Measurements from ENCODE around the gene ATG12. TPM values are rescaled to one million over a fixed set of nuclear protein-coding genes. Genes with fewer than 3 reads are reported as not detected.
"Not testable (repeated sequence)": the region's sequence is repeated elsewhere in the genome, so short reads cannot be mapped to it uniquely, and the experiment has no call there.

Gene ATG12
- total RNA-seq: 10 to 100 TPM; 44.5 to 48.2 TPM

DNA sequence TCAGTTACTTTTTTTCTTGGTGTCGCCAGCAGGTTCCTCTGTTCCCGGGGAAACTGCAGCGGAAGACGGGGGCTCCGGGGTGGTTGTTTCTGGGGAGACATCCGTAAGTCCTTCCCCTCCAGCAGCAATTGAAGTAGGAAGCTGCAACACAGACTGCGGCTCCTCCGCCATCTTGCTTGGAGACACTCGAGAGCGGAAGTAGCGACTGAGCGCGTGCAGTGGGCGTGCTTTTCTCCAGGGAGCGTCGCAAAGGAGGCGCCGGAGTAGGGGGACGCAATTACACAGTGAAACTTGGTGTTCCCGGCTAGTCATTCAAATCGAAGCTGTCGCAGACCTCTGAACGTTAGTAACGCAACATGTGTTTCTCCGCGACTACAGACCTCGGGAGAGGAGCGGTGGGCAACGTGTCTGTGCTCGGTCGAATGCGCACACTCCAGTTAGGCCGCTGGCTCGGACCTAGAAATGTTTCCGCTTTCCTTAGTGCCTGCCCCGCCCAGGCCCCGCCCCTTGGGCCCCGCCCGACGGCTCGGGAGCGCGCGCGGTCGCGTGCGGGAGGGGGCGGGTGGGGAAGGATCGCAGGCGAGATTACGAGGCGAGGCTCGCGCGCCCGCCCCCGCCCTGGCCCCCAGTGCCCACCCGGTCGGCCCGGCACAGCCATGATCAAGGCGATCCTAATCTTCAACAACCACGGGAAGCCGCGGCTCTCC lies at the start of gene ATG12, which contains the start of gene AP3S1:
Gene ATG12, minus strand, starts transcription at position 184 of the 707 bp plus-strand sequence. Its CDS starts 13 bp downstream, at position 171.
Gene AP3S1, plus strand, starts transcription at position 554 of the 707 bp plus-strand sequence. Its CDS starts 103 bp downstream, at position 657.
- H3K4me3 Mint-ChIP-seq: peak within 1 kb of the TSS; percentile 99
- H3K27ac Mint-ChIP-seq: peak within 1 kb of the TSS; percentile 100
- CTCF ChIA-PET: interaction anchor here (0.6 to 1.9 kb wide), 3 partner anchors 195 to 741 kb away, joined by 3 to 6 read pairs (median 3); no protein-coding TSS in a partner anchor
- no peaks in the 10 kb centered on the region for H3K27me3 Mint-ChIP-seq
- H3K9me3 Mint-ChIP-seq: no peaks in the 10 kb centered on the region
- peaks cover 55% of the 10 kb centered on the region for H3K4me1 Mint-ChIP-seq
- POLR2A ChIA-PET: no interaction called here
- DNase-seq: peak; percentile 93
- H3K36me3 Mint-ChIP-seq (ENCODE audit: low read depth): peaks cover 23% of the 10 kb centered on the region

DNA sequence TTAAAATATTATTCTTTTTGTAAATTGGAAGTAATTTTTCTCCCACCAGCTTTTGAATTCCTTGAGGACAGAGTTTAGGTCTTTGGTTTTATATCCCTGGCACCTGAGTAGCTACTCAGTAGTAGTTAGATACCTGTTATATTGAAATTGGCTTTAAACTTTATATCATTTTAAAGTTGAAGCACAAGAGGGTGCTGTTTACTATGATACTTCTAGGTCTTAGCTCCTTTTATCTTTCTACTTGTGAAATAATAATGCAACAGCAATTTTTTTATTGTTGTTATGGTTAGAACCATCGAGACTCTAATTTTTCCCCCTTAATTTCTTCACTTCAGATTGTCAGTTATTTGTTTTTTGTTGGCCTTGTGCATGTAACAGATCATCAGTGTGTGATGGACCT lies 46.7 kb upstream of the ATG12 start:
- no peak for DNase-seq
- POLR2A ChIA-PET: no interaction called here
- Mint-ChIP-seq H3K4me1 (no peaks in the 10 kb centered on the region), H3K27ac (no peak overlapping the region), H3K27me3 (no peaks in the 10 kb centered on the region), H3K9me3 (no peaks in the 10 kb centered on the region), H3K36me3 (ENCODE audit: low read depth) (peaks cover 6% of the 10 kb centered on the region), H3K4me3 (no peak overlapping the region)
- CTCF ChIA-PET: no interaction called here

DNA sequence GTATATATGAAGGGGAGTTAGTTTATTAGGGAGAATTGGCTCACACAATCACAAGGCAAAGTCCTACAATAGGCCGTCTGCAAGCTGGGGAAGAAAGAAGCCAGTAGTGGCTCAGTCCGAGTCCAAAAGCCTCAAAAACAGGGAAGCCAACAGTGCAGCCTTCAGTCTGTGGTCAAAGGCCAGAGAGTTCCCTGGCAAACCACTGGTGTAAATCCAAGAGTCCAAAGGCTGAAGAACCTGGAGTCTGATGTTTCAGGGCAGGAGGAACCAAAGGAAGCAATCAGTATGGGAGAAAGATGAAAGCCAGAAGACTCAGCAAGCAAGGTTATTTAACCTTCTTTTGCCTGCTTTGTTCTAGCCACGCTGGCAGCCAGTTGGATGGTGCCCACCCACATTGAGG lies 43.8 kb upstream of the ATG12 start:
- H3K27me3 Mint-ChIP-seq, H3K27ac Mint-ChIP-seq, H3K4me1 Mint-ChIP-seq, POLR2A ChIA-PET, H3K4me3 Mint-ChIP-seq, CTCF ChIA-PET, DNase-seq, H3K9me3 Mint-ChIP-seq: not testable (repeated sequence)
- H3K36me3 Mint-ChIP-seq (ENCODE audit: low read depth): peaks cover 15% of the 10 kb centered on the region

DNA sequence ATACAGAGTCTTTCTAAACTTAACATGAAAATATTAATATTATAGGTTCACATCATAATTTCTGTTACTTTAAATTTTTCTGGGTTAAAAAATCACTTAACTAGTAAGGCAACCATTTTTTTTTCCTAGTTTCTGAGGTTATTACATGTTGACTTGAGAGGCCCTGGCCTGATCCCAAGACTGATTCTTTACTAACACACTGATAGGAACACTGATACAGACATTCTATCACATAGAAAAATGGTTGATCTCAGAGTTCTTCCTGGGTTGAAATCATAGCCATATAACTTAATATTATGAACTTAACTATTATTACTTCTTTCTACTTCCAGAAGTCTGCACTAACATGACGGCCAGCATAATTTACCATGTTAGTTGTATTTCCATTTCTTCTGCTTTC lies 43.3 kb upstream of the ATG12 start:
- ChIA-PET CTCF (no interaction called here), POLR2A (no interaction called here)
- peaks cover 19% of the 10 kb centered on the region for H3K36me3 Mint-ChIP-seq (ENCODE audit: low read depth)
- no peaks in the 10 kb centered on the region for H3K27me3 Mint-ChIP-seq
- H3K4me3 Mint-ChIP-seq: no peak overlapping the region
- DNase-seq: no peak
- H3K9me3 Mint-ChIP-seq: peaks cover 2% of the 10 kb centered on the region
- no peak overlapping the region for H3K27ac Mint-ChIP-seq
- H3K4me1 Mint-ChIP-seq: no peaks in the 10 kb centered on the region

DNA sequence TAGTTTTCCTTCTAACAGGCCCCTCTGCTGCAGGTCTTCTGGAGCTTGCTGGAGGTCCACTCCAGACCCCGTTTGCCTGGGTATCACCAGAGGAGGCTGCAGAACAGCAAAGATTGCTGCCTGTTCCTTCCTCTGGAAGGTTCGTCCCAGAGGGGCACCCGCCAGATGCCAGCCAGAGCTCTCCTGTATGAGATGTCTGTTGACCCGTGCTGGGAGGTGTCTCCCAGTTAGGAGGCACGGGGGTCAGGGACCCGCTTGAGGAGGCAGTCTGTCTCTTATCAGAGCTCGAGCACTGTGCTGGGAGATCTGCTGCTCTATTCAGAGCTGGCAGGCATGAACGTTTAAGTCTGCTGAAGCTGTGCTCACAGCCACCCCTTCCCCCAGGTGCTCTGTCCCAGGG lies 41.1 kb upstream of the ATG12 start:
- H3K27ac Mint-ChIP-seq, CTCF ChIA-PET, POLR2A ChIA-PET, DNase-seq, H3K4me1 Mint-ChIP-seq, H3K9me3 Mint-ChIP-seq, H3K27me3 Mint-ChIP-seq, H3K4me3 Mint-ChIP-seq: not testable (repeated sequence)
- peaks cover 31% of the 10 kb centered on the region for H3K36me3 Mint-ChIP-seq (ENCODE audit: low read depth)

DNA sequence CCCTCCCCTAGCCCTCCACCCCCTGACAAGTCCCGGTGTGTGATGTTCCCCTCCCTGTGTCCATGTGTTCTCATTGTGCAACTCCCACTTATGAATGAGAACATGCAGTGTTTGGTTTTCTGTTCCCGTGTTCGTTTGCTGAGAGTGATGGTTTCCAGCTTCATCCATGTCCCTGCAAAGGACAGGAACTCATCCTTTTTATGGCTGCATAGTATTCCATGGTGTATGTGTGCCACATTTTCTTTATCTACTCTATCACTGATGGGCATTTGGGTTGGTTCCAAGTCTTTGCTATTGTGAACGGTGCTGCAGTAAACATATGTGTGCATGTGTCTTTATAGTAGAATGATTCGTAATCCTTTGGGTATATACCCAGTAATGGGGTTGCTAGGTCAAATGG lies 36.0 kb upstream of the ATG12 start:
- H3K4me1 Mint-ChIP-seq, H3K27me3 Mint-ChIP-seq, POLR2A ChIA-PET, DNase-seq, H3K9me3 Mint-ChIP-seq, H3K27ac Mint-ChIP-seq, H3K4me3 Mint-ChIP-seq, CTCF ChIA-PET: not testable (repeated sequence)
- peaks cover 31% of the 10 kb centered on the region for H3K36me3 Mint-ChIP-seq (ENCODE audit: low read depth)

DNA sequence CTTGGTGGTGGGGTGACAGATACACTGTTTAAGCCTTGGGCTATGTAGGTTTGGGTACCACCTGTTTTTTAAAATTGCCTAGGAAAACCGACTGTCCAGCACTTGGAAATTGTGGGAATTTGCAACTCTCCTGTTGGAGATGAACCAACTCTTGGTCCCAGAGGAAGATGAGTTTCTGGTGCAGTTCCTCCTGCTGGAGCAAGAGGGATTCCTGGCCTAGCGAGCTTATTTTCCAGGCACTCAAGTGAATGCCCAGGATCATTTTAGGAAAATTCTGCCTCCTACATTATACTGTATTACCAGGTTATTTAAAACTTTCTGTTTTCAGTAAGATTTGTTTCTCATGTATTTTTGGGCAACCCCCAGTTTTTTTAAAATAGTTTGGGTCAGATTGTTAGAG lies 34.1 kb upstream of the ATG12 start:
- peaks cover 35% of the 10 kb centered on the region for H3K36me3 Mint-ChIP-seq (ENCODE audit: low read depth)
- H3K9me3 Mint-ChIP-seq: peaks cover 3% of the 10 kb centered on the region
- CTCF ChIA-PET: no interaction called here
- H3K27me3 Mint-ChIP-seq: no peaks in the 10 kb centered on the region
- no peak overlapping the region for H3K27ac Mint-ChIP-seq
- POLR2A ChIA-PET: no interaction called here
- no peak overlapping the region for H3K4me3 Mint-ChIP-seq
- H3K4me1 Mint-ChIP-seq: no peaks in the 10 kb centered on the region
- DNase-seq: no peak

DNA sequence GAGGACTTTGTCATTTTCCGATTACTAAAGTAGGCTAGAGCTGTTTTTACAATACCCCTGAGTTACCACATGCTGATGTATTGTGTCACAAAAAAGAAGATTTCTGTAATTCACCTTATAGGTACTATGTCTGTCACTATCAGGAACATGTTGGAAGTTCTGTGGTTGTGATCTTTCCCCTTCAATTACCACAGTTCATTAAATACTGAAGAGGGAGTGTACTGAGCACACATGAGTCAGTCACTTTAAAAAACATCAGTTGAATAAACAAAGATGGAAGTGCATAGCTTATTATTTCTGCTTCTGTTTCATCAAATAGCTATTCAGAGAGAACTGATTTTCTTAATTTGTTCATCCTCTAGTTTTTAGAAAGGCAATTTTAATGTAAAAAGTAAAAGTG lies 32.0 kb upstream of the ATG12 start:
- H3K27ac Mint-ChIP-seq: no peak overlapping the region
- H3K4me3 Mint-ChIP-seq: no peak overlapping the region
- H3K27me3 Mint-ChIP-seq: no peaks in the 10 kb centered on the region
- no peak for DNase-seq
- no peaks in the 10 kb centered on the region for H3K9me3 Mint-ChIP-seq
- POLR2A ChIA-PET: no interaction called here
- peaks cover 27% of the 10 kb centered on the region for H3K36me3 Mint-ChIP-seq (ENCODE audit: low read depth)
- CTCF ChIA-PET: no interaction called here
- no peaks in the 10 kb centered on the region for H3K4me1 Mint-ChIP-seq

DNA sequence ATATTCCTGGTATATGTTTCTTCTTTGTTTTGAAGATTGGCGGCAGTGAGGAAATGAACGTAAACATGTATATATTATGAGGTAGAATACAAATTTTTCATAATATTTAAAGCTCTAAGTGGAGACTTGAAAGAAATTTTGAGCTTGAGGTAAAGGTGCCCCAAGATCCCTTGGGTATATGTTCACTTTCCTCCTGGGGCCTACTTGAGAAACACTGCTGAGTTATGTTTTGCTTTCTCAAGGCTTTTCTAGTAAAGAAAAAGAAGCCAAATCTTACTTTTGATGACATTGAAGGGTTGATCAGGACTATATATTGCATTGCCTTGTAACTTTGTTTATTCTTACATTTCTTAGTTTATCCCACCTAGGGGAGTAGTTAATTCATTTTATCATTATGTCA lies 31.1 kb upstream of the ATG12 start:
- ChIA-PET CTCF (no interaction called here), POLR2A (no interaction called here)
- Mint-ChIP-seq H3K4me3 (no peak overlapping the region), H3K4me1 (no peaks in the 10 kb centered on the region), H3K27ac (no peak overlapping the region), H3K9me3 (no peaks in the 10 kb centered on the region), H3K36me3 (ENCODE audit: low read depth) (peaks cover 19% of the 10 kb centered on the region), H3K27me3 (no peaks in the 10 kb centered on the region)
- no peak for DNase-seq

DNA sequence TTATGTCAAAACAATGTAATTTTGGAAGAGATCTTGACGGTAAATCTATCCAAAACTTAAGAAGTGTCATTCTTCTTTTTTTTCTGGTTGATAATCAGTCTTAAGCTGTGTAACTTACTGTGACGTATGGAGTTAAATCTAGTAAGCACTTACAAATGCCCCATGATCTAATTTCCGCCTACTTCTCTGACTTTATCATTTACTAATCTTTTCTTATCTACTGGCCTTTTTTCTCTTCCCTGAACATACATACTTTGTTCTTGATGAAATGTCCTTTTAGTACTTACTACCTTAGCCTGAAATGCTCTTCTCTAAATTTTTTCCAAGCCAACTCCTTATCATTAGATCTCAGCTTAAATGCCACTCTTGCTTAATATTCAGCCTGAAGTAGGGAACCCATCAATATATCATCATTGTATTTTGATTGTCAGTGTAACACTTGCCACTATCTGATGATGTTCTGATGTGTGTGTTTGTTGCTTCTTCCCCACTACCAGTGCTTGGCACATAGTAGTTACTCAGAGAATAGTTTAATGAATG lies 28.0 kb upstream of the ATG12 start:
- no peak for DNase-seq
- POLR2A ChIA-PET: no interaction called here
- no peaks in the 10 kb centered on the region for H3K27me3 Mint-ChIP-seq
- peaks cover 14% of the 10 kb centered on the region for H3K36me3 Mint-ChIP-seq (ENCODE audit: low read depth)
- H3K4me1 Mint-ChIP-seq: no peaks in the 10 kb centered on the region
- no peak overlapping the region for H3K4me3 Mint-ChIP-seq
- CTCF ChIA-PET: interaction anchor here (1.0 kb wide), 1 partner anchor 24 kb away, joined by 3 read pairs; no protein-coding TSS in a partner anchor
- H3K27ac Mint-ChIP-seq: no peak overlapping the region
- H3K9me3 Mint-ChIP-seq: no peaks in the 10 kb centered on the region

DNA sequence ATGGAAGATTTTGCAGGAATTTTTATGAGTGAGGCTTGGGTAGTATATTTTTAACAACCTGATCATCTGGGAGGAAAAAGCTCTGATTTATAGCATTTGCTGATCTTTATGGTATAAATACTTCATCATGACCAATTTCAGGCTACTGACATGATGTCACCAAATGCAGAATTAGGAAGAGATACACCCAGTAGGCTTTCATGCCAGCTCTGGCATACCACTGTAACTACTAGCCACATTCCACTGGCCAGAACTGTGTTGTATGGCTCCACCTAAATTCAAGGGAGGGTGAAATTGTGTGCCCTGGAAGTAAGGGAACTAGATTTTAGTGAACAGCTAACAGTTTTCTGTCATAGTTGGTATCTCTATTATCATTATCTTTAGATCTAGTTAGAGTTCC lies 18.0 kb upstream of the ATG12 start:
- ChIA-PET CTCF (interaction anchor here (0.6 kb wide), 1 partner anchor 232 kb away, joined by 4 read pairs; no protein-coding TSS in a partner anchor), POLR2A (no interaction called here)
- peaks cover 8% of the 10 kb centered on the region for H3K4me1 Mint-ChIP-seq
- H3K27me3 Mint-ChIP-seq: no peaks in the 10 kb centered on the region
- no peak overlapping the region for H3K4me3 Mint-ChIP-seq
- H3K9me3 Mint-ChIP-seq: peaks cover 6% of the 10 kb centered on the region
- H3K27ac Mint-ChIP-seq: no peak overlapping the region
- H3K36me3 Mint-ChIP-seq (ENCODE audit: low read depth): peaks cover 5% of the 10 kb centered on the region
- DNase-seq: no peak

DNA sequence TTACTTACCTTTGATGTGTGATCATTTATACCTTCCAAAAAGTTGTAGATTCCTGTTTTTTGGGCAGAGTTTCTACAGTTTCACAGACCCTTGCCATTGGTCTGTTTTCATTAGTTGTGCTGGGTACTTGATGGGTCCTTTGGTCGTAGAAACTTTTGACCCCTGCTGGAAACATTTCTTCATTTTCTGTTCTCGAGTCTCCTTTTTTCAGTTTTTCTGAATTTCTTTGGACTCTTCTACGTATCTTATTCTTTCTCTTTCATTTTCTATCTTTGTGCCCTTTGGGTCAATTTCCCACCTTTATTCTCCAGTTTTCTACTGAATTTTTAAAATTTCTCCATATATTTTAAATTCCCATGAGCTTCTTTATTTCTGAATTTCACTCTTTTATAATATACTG lies 17.0 kb upstream of the ATG12 start:
- ChIA-PET CTCF (interaction anchor here (0.6 kb wide), 1 partner anchor 330 kb away, joined by 5 read pairs; no protein-coding TSS in a partner anchor), POLR2A (no interaction called here)
- Mint-ChIP-seq H3K36me3 (ENCODE audit: low read depth) (peaks cover 10% of the 10 kb centered on the region), H3K4me3 (peak overlapping the region; percentile 10), H3K27me3 (no peaks in the 10 kb centered on the region), H3K27ac (no peak overlapping the region), H3K4me1 (peaks cover 8% of the 10 kb centered on the region), H3K9me3 (peaks cover 12% of the 10 kb centered on the region)
- DNase-seq: no peak

DNA sequence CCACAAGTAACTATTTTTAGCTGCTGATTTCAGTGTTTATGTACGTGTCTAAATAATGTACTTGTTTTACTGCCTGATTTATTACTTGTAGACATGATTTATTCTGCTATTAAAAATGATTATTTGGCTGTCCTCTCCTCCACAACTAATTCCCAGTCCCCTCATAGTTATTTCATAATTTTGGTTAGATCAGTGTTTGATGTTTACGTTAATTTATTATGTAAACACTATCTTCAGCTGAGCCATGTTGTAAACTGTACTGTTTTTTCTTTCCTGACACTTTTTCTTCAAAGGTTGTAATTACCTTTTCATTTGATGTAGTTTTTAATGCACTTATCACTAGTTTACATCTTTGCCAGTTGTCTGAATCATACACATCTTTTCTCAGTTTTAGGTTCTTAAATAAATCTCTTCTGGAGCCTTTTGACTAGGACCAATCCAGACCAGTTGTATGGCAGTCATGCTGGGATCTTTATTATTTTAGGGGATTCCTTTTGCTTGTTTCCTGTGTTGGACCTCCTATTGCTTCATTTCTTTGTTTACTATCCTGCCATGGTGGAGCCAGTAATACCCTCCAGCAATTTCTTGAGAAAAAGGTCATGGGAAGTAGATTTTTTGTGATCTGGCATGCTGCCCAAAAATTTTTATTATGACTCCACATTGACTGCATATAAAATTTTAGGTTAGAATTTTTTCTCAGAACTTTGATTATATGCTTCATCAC lies 16.4 kb upstream of the ATG12 start:
- no peak overlapping the region for H3K27ac Mint-ChIP-seq
- peaks cover 8% of the 10 kb centered on the region for H3K4me1 Mint-ChIP-seq
- no peak overlapping the region for H3K4me3 Mint-ChIP-seq
- CTCF ChIA-PET: no interaction called here
- peaks cover 13% of the 10 kb centered on the region for H3K36me3 Mint-ChIP-seq (ENCODE audit: low read depth)
- H3K9me3 Mint-ChIP-seq: peaks cover 16% of the 10 kb centered on the region
- POLR2A ChIA-PET: no interaction called here
- no peak for DNase-seq
- H3K27me3 Mint-ChIP-seq: no peaks in the 10 kb centered on the region
